Measurements from ENCODE around the gene OR2C3. TPM values are rescaled to one million over a fixed set of nuclear protein-coding genes. Genes with fewer than 3 reads are reported as not detected.

Gene OR2C3
- total RNA-seq, 2 donors from 2014 or later = not detected

DNA sequence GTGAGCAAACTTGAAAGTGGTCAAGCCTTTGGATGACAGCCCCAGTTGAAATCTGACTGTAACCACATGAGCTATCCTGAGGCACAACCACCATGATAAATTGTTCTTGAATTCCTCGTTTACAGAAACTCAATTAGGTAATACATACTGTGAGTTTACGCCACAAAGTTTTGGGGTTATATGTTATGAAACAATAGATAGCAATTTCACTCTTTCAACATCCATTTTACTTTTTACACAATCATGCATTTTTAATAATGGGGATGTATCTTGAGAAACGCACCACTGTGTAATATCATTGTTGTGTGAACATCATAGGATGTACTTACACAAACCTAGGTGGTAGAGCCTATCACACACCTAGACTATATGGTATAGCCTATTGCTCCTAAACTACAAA is 35.4 kb downstream of the OR2C3 start:
- Histone ChIP-seq H3K36me3 (no peaks in the 10 kb centered on the region), H3K4me3 (no peak overlapping the region), H3K27ac (no peak overlapping the region), H3K4me1 (ENCODE audit: control insufficient read depth in 1 of 2, low read depth in 2 of 2) (no peaks in the 10 kb centered on the region), H3K27me3 (replicated peaks; ENCODE audit: insufficient read depth) (no peaks in the 10 kb centered on the region), H3K9me3 (no peaks in the 10 kb centered on the region)
- DNase-seq (ENCODE audit: low spot score) = no peak
- TF ChIP-seq, protein P1, sequence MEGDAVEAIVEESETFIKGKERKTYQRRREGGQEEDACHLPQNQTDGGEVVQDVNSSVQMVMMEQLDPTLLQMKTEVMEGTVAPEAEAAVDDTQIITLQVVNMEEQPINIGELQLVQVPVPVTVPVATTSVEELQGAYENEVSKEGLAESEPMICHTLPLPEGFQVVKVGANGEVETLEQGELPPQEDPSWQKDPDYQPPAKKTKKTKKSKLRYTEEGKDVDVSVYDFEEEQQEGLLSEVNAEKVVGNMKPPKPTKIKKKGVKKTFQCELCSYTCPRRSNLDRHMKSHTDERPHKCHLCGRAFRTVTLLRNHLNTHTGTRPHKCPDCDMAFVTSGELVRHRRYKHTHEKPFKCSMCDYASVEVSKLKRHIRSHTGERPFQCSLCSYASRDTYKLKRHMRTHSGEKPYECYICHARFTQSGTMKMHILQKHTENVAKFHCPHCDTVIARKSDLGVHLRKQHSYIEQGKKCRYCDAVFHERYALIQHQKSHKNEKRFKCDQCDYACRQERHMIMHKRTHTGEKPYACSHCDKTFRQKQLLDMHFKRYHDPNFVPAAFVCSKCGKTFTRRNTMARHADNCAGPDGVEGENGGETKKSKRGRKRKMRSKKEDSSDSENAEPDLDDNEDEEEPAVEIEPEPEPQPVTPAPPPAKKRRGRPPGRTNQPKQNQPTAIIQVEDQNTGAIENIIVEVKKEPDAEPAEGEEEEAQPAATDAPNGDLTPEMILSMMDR (IDR thresholded peaks at IDR 0.05) = no peak
- ATAC-seq (ENCODE audit: insufficient number of reproducible peaks, low FRiP score, low read depth) = no peak

DNA sequence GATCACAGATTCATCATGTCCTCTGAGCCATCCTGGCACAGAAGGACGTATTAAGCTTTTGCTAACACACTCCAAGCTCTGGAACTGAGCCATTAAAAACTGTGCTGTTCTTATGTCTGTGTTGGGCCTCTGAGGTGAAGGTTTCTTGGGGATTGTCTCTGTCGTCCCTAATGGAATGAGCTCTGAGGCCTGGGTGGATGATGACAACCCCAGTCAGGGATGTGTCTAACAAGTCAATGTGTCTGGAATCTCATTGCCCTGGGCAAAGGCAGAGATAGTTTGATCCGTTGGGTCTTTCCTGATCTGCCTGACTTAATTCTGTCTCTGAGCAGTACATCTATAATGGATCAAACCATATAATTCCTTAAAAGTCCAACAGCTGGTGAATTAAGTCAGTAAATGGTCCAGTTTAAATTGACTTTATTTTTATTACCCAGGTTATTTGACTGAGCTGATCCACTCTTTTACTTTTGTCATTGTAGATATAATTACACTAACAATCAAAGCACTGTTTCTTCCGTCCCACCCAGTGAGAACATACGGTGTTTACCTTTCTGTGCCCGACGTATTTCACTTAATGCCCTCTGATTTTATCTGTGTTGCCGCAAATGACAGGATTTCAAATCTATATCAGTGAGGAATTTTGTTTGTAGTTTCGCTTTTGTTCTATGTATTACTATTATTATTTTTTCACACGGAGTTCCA is 39.5 kb downstream of the OR2C3 start:
- DNase-seq (ENCODE audit: low spot score) (no peak), ATAC-seq (ENCODE audit: insufficient number of reproducible peaks, low FRiP score, low read depth) (no peak)
- Histone ChIP-seq H3K27ac (no peak overlapping the region), H3K4me1 (ENCODE audit: control insufficient read depth in 1 of 2, low read depth in 2 of 2) (no peaks in the 10 kb centered on the region), H3K9me3 (no peaks in the 10 kb centered on the region), H3K36me3 (no peaks in the 10 kb centered on the region), H3K27me3 (replicated peaks; ENCODE audit: insufficient read depth) (no peaks in the 10 kb centered on the region), H3K4me3 (no peak overlapping the region)
- TF ChIP-seq, protein P1 (IDR thresholded peaks at IDR 0.05) = no peak

DNA sequence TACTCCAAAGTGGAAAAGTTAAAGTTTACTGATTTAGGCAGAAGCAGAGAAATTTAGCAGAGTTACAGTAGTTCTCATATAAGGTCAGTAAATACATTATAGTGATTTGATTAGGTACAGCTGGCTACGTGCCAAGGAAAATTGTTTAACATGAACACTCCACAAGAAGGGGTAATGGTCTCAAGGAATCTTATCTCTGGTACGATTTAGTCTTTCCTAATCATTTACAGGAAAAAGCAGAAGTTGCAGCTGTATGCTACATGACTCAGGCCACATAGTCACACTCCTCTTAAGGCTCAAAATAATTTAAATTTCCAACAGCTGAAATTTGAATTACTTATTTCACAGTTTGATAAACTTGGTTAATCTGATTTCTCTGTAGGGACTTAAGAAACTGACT is 41.5 kb downstream of the OR2C3 start:
- Histone ChIP-seq H3K4me3 (no peak overlapping the region), H3K27ac (no peak overlapping the region), H3K4me1 (ENCODE audit: control insufficient read depth in 1 of 2, low read depth in 2 of 2) (no peaks in the 10 kb centered on the region), H3K9me3 (no peaks in the 10 kb centered on the region), H3K27me3 (replicated peaks; ENCODE audit: insufficient read depth) (no peaks in the 10 kb centered on the region), H3K36me3 (no peaks in the 10 kb centered on the region)
- DNase-seq (ENCODE audit: low spot score) (no peak), ATAC-seq (ENCODE audit: insufficient number of reproducible peaks, low FRiP score, low read depth) (no peak)
- TF ChIP-seq, protein P1 (IDR thresholded peaks at IDR 0.05) = no peak

DNA sequence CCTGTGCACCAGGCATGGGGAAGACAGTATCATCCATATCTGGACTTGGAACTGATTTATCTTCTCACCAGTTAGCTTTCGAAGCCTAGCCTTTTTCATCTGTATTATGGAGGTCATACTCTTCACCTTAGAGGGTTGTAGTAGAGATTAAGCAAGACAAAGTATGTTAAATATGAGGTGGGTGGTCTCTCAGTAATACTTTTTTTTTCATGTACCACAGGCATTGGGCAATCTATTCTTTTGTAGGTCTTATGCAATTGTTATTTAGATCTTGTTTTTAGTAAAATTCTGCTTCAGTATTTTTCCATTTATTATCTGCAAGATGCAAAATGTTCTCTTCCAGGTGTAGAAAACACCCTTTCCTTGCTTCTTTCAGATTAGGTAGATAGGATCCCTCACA is 43.1 kb downstream of the OR2C3 start:
- no peak for DNase-seq (ENCODE audit: low spot score)
- Histone ChIP-seq H3K36me3 (no peaks in the 10 kb centered on the region), H3K9me3 (no peaks in the 10 kb centered on the region), H3K4me3 (no peak overlapping the region), H3K4me1 (ENCODE audit: control insufficient read depth in 1 of 2, low read depth in 2 of 2) (no peaks in the 10 kb centered on the region), H3K27ac (no peak overlapping the region), H3K27me3 (replicated peaks; ENCODE audit: insufficient read depth) (no peaks in the 10 kb centered on the region)
- ATAC-seq (ENCODE audit: insufficient number of reproducible peaks, low FRiP score, low read depth) = no peak
- TF ChIP-seq, protein P1 (IDR thresholded peaks at IDR 0.05) = no peak

DNA sequence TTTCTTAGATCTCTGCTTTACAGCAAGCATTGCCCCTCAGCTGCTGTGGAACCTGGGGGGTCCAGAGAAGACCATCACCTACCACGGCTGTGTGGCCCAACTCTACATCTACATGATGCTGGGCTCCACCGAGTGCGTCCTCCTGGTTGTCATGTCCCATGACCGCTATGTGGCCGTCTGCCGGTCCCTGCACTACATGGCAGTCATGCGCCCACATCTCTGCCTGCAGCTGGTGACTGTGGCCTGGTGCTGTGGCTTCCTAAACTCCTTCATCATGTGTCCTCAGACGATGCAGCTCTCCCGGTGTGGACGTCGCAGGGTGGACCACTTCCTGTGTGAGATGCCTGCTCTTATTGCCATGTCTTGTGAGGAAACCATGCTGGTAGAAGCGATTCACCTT is 44.9 kb downstream of the OR2C3 start:
- H3K9me3 ChIP-seq = no peaks in the 10 kb centered on the region
- no peaks in the 10 kb centered on the region for H3K4me1 ChIP-seq (ENCODE audit: control insufficient read depth in 1 of 2, low read depth in 2 of 2)
- no peak overlapping the region for H3K27ac ChIP-seq
- DNase-seq (ENCODE audit: low spot score) (no peak), ATAC-seq (ENCODE audit: insufficient number of reproducible peaks, low FRiP score, low read depth) (no peak)
- no peaks in the 10 kb centered on the region for H3K36me3 ChIP-seq
- TF ChIP-seq, protein P1 (IDR thresholded peaks at IDR 0.05) = no peak
- H3K4me3 ChIP-seq = no peak overlapping the region
- no peaks in the 10 kb centered on the region for H3K27me3 ChIP-seq (replicated peaks; ENCODE audit: insufficient read depth)

Data from thoracic aorta (tissue), 2 donors.